HCT116 (cell line): ENCODE data around the gene C2orf81. TPM values are rescaled to one million over a fixed set of nuclear protein-coding genes. Genes with fewer than 3 reads are reported as not detected.

Experiments
- ATAC-seq: fragments of 200-7000 bp; cut with Tn5 transposase; 2 replicates; pipeline ENCODE4 v1.9.1; 2020; ENCODE audit warnings: mild to moderate bottlenecking, moderate library complexity
- BruUV-seq: library from RNA; stranded (reverse); fragments of 400-500 nt; replicated peaks from 2 replicates; lab custom pipeline; 2021; lab: Mats Ljungman, UMichigan
- CTCF ChIA-PET: fragments of 300-600 bp; sonication (Branson Sonifier 250); formaldehyde crosslinking; loops from one replicate; lab custom pipeline; 2021; ENCODE audit warnings: antibody characterized with exemption; lab: Charles Lee
- POLR2A ChIA-PET: fragments of 300-600, 350-600 bp; sonication (Branson Sonifier 250); formaldehyde crosslinking; loops from one replicate; lab custom pipeline; 2021; ENCODE audit warnings: antibody characterized with exemption; lab: Charles Lee
- RAD21 ChIA-PET, 2 experiments: fragments of 300-600 bp; sonication (Branson Sonifier 250); formaldehyde crosslinking; loops; one replicate each; lab custom pipeline; 2023; ENCODE audit warnings: low total read pairs in 2 of 2; ENCODE audit not compliant: uncharacterized antibody in 2 of 2, unreplicated experiment in 2 of 2, low non-redundant PET in 1 of 2; lab: Charles Lee
- DNase-seq: peaks from one replicate; pipeline ENCODE4 v3.0.0-alpha.2; 2010; ENCODE audit warnings: low read depth, low spot score
- H2AFZ ChIP-seq: fragments of 200-600 bp; shearing (Covaris generic), sonication (generic); 2 replicates; pipeline ENCODE4 v1.6.1; 2017; ENCODE audit warnings: low read depth, mixed run types, mixed read lengths, antibody characterized with exemption, low read length; ENCODE audit not compliant: poor library complexity, severe bottlenecking
- H3K27ac ChIP-seq: 2 replicates; pipeline ENCODE4 v1.5.1; 2012; ENCODE audit warnings: low read depth, low read length
- H3K27me3 ChIP-seq: fragments of 200-600 bp; sonication (generic); 2 replicates; pipeline ENCODE4 v1.6.1; 2016; ENCODE audit warnings: mixed run types, low read length, mixed read lengths; ENCODE audit not compliant: insufficient read depth
- H3K36me3 ChIP-seq, 2 experiments: fragments of 200-500 bp in 1 of 2; fragments of 200-600 bp in 1 of 2; sonication (Bioruptor generic) in 1 of 2; sonication (generic) in 1 of 2; 2 replicates each; pipeline versions ENCODE4 v1.5.1 to v1.6.1; 2014 to 2016; ENCODE audit warnings: low read length in 2 of 2, inconsistent platforms in 1 of 2, mixed read lengths in 1 of 2, mixed run types in 1 of 2; ENCODE audit not compliant: insufficient read depth in 2 of 2, control insufficient read depth in 1 of 2
- H3K4me1 ChIP-seq, 2 experiments: fragments of 200-600 bp in 1 of 2; sonication (generic) in 1 of 2; 2 replicates each; pipeline versions ENCODE4 v1.5.1 to v1.6.1; 2012 to 2017; ENCODE audit warnings: low read length in 2 of 2, inconsistent platforms in 1 of 2, mild to moderate bottlenecking in 1 of 2, mixed read lengths in 1 of 2, mixed run types in 1 of 2, moderate library complexity in 1 of 2; ENCODE audit not compliant: insufficient read depth in 2 of 2, control insufficient read depth in 1 of 2
- H3K4me2 ChIP-seq: fragments of 200-600 bp; sonication (generic); 2 replicates; pipeline ENCODE4 v1.6.1; 2017; ENCODE audit warnings: mixed run types, low read length, mixed read lengths
- H3K4me3 ChIP-seq, 2 experiments: fragments of 200-600 bp in 1 of 2; sonication (generic) in 1 of 2; replicated peaks in 1 of 2; 2 replicates each; pipeline ENCODE4 v1.5.1; 2011 to 2016; ENCODE audit warnings: low read length in 2 of 2, control low read depth in 1 of 2, low read depth in 1 of 2, mild to moderate bottlenecking in 1 of 2, mixed read lengths in 1 of 2, mixed run types in 1 of 2
- H3K79me2 ChIP-seq: fragments of 200-600 bp; sonication (generic); 2 replicates; pipeline ENCODE4 v1.6.1; 2017; ENCODE audit warnings: mild to moderate bottlenecking, mixed run types, low read length, moderate library complexity, mixed read lengths; ENCODE audit not compliant: insufficient read depth
- H3K9ac ChIP-seq: fragments of 200-600 bp; sonication (generic); 2 replicates; pipeline ENCODE4 v1.6.1; 2016; ENCODE audit warnings: low read length, mixed read lengths
- H3K9me2 ChIP-seq: fragments of 200-600 bp; sonication (generic), shearing (Covaris generic); 2 replicates; pipeline ENCODE4 v1.6.1; 2017; ENCODE audit warnings: mixed run types, mild to moderate bottlenecking, moderate library complexity; ENCODE audit not compliant: insufficient read depth
- H3K9me3 ChIP-seq, 2 experiments: fragments of 200-500 bp in 1 of 2; fragments of 200-600 bp in 1 of 2; sonication (Bioruptor generic) in 1 of 2; sonication (generic) in 1 of 2; 2 replicates each; pipeline ENCODE4 v1.6.1; 2014 to 2017; ENCODE audit warnings: low read length in 2 of 2, mixed read lengths in 2 of 2, inconsistent platforms in 1 of 2, low read depth in 1 of 2, mild to moderate bottlenecking in 1 of 2, mixed run types in 1 of 2, moderate library complexity in 1 of 2; ENCODE audit not compliant: control insufficient read depth in 1 of 2, insufficient read depth in 1 of 2
- H4K20me1 ChIP-seq: fragments of 200-600 bp; sonication (generic), shearing (Covaris generic); 2 replicates; pipeline ENCODE4 v1.6.1; 2017; ENCODE audit warnings: mixed run types, mild to moderate bottlenecking, moderate library complexity; ENCODE audit not compliant: insufficient read depth
- CBX3 ChIP-seq: IDR thresholded peaks from 2 replicates; pipeline ENCODE4 v1.6.1; 2012; ENCODE audit warnings: low read depth
- POLR2A ChIP-seq: IDR thresholded peaks from 2 replicates; pipeline ENCODE4 v1.7.0; 2011; ENCODE audit warnings: borderline replicate concordance; ENCODE audit not compliant: insufficient read depth, insufficient read length; ENCODE audit errors: extremely low read depth
- POLR2AphosphoS5 ChIP-seq: IDR thresholded peaks from 2 replicates; pipeline ENCODE4 v1.6.1; 2011; ENCODE audit warnings: mild to moderate bottlenecking, low read depth, low read length, moderate library complexity
- RAD21 ChIP-seq: IDR thresholded peaks from 2 replicates; pipeline ENCODE4 v1.6.1; 2012; ENCODE audit warnings: low read depth, mild to moderate bottlenecking
- SIN3A ChIP-seq: IDR thresholded peaks from 2 replicates; pipeline ENCODE4 v1.6.1; 2012; ENCODE audit warnings: low read depth
- TCF7L2 ChIP-seq: IDR thresholded peaks from 2 replicates; pipeline ENCODE4 v1.7.0; 2011; ENCODE audit warnings: borderline replicate concordance, inconsistent platforms; ENCODE audit not compliant: insufficient read depth, insufficient read length; ENCODE audit errors: extremely low read depth
- YY1 ChIP-seq: IDR thresholded peaks from 2 replicates; pipeline ENCODE4 v1.6.1; 2011; ENCODE audit warnings: low read length, low read depth, moderate library complexity, mild to moderate bottlenecking; ENCODE audit not compliant: insufficient replicate concordance; ENCODE audit errors: extremely low read depth
- intact Hi-C: fragments of 100-400 bp; cut with micrococcal nuclease; formaldehyde crosslinking; loops from 2 replicates; pipeline ENCODE4 v1.10.0; 2022
- total RNA-seq: library from RNA; stranded (reverse); gene quantifications from one replicate; pipeline ENCODE4 v1.2.1, GENCODE V29; 2021; ENCODE audit not compliant: unreplicated experiment

C2orf81 gene
- total RNA-seq, 1 experiment from 2014 or later: 6.5 TPM

- H3K9ac ChIP-seq: peak within 1 kb of the TSS; percentile 82
- no peaks in the 10 kb centered on the region for H3K9me3 ChIP-seq
- peak; percentile 100 for DNase-seq
- no peaks in the 10 kb centered on the region for H4K20me1 ChIP-seq
- peak within 1 kb of the TSS; percentile 70 to 98 for H3K4me3 ChIP-seq
- H3K4me2 ChIP-seq: peak within 1 kb of the TSS; percentile 98
- H3K27me3 ChIP-seq: no peaks in the 10 kb centered on the region
- ChIA-PET POLR2A (interaction anchor here (0.7 to 2.0 kb wide), 8 partner anchors 10 to 49 kb away, joined by 3 to 21 read pairs (median 6); partner anchors contain the start of genes MRPL53, PCGF1 and TTC31), RAD21 (interaction anchor here (0.5 to 0.7 kb wide), 2 partner anchors 13 to 15 kb away, joined by 3 read pairs; no protein-coding TSS in a partner anchor), CTCF (interaction anchor here (0.7 to 1.2 kb wide), 4 partner anchors 13 to 631 kb away, joined by 3 to 6 read pairs (median 3); partner anchors contain the start of genes AUP1 and HTRA2)
- peaks cover 6 to 19% of the 10 kb centered on the region in 2 experiments; a peak in 2 of 4 replicates for H3K36me3 ChIP-seq
- no peaks in the 10 kb centered on the region for H3K9me2 ChIP-seq
- TF ChIP-seq POLR2AphosphoS5 (peak; percentile 21), RAD21 (no peak), SIN3A (no peak), POLR2A (peak; percentile 6), CBX3 (no peak), TCF7L2 (peak; percentile 36), YY1 (peak; percentile 57)
- peak within 1 kb of the TSS; percentile 89 for H3K27ac ChIP-seq
- peaks cover 12 to 42% of the 10 kb centered on the region in 2 experiments for H3K4me1 ChIP-seq
- H3K79me2 ChIP-seq: peaks cover 15% of the 10 kb centered on the region; the same call in 1 of the 2 replicates
- ATAC-seq: peak; percentile 87
- TSS peak; percentile 49 for BruUV-seq
- intact Hi-C loops: loop anchor here (1.0 to 10.0 kb wide), 2 partner anchors 25 to 1224 kb away; partner anchors contain the start of genes CCT7, PRADC1 and TTC31
- H2AFZ ChIP-seq: no peak within 1 kb of the TSS
These were observed 36.9 kb upstream of the C2orf81 start, which contains the start of gene WBP1 for GRCh38 chr2:74458132-74458937. Gene WBP1, plus strand, starts transcription at chr2:74458438. Its CDS starts 165 bp downstream, at chr2:74458603.
